Neural crest cell (in vitro differentiated cells): Measurements from ENCODE around the gene CHAMP1. TPM values are rescaled to one million over a fixed set of nuclear protein-coding genes. Genes with fewer than 3 reads are reported as not detected.
A peak's percentile ranks its signal among the peaks of the same experiment; 100 is the strongest.

Experiments used
- DNase-seq: peaks from one replicate; pipeline ENCODE4 v3.0.0; 2021; ENCODE audit warnings: low read depth, mixed read lengths, low spot score
- H3K27ac Mint-ChIP-seq: one replicate; pipeline ENCODE4 v1.8.0; 2021; ENCODE audit warnings: mild to moderate bottlenecking, mixed read lengths; ENCODE audit not compliant: unreplicated experiment
- H3K27me3 Mint-ChIP-seq: 2 replicates; pipeline ENCODE4 v1.8.0; 2021; ENCODE audit warnings: low read depth, mild to moderate bottlenecking, mixed read lengths
- H3K36me3 Mint-ChIP-seq: 2 replicates; pipeline ENCODE4 v1.8.0; 2021; ENCODE audit warnings: low read depth, mild to moderate bottlenecking, mixed read lengths
- H3K4me1 Mint-ChIP-seq: 2 replicates; pipeline ENCODE4 v1.8.0; 2021; ENCODE audit warnings: mixed read lengths
- H3K4me3 Mint-ChIP-seq: one replicate; pipeline ENCODE4 v1.8.0; 2021; ENCODE audit warnings: mild to moderate bottlenecking, mixed read lengths
- H3K9me3 Mint-ChIP-seq: 2 replicates; pipeline ENCODE4 v1.8.0; 2021; ENCODE audit warnings: mixed read lengths
- long read RNA-seq: library from polyadenylated mRNA; unstranded; transcript quantifications from one replicate; pipeline ENCODE4 v2.0.0, GENCODE V29; 2020
- total RNA-seq: library from RNA; stranded (reverse); gene quantifications from 2 replicates; pipeline ENCODE4 v1.2.1, GENCODE V29; 2021
- TF ChIP-seq, protein P1 (sequence below): fragments of 200-600 bp; sonication (generic); conservative IDR thresholded peaks from 2 replicates; pipeline ENCODE4 v1.5.0; 2021; ENCODE audit warnings: antibody characterized with exemption, mild to moderate bottlenecking

The CHAMP1 gene, protein sequence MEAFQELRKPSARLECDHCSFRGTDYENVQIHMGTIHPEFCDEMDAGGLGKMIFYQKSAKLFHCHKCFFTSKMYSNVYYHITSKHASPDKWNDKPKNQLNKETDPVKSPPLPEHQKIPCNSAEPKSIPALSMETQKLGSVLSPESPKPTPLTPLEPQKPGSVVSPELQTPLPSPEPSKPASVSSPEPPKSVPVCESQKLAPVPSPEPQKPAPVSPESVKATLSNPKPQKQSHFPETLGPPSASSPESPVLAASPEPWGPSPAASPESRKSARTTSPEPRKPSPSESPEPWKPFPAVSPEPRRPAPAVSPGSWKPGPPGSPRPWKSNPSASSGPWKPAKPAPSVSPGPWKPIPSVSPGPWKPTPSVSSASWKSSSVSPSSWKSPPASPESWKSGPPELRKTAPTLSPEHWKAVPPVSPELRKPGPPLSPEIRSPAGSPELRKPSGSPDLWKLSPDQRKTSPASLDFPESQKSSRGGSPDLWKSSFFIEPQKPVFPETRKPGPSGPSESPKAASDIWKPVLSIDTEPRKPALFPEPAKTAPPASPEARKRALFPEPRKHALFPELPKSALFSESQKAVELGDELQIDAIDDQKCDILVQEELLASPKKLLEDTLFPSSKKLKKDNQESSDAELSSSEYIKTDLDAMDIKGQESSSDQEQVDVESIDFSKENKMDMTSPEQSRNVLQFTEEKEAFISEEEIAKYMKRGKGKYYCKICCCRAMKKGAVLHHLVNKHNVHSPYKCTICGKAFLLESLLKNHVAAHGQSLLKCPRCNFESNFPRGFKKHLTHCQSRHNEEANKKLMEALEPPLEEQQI
- 63.5 and 63.9 TPM in 2 replicates for total RNA-seq
- long read RNA-seq, partial matches to known transcripts: 0 of 3 reads
- long read RNA-seq, other reads (novel, unspliced or antisense): 1 of 3 reads

- Mint-ChIP-seq H3K9me3 (no peaks in the 10 kb centered on the region), H3K4me3 (peak within 1 kb of the TSS; percentile 92), H3K4me1 (peaks cover 46% of the 10 kb centered on the region), H3K36me3 (peaks cover 7% of the 10 kb centered on the region), H3K27ac (peak within 1 kb of the TSS; percentile 83), H3K27me3 (no peaks in the 10 kb centered on the region)
- TF ChIP-seq, protein P1, sequence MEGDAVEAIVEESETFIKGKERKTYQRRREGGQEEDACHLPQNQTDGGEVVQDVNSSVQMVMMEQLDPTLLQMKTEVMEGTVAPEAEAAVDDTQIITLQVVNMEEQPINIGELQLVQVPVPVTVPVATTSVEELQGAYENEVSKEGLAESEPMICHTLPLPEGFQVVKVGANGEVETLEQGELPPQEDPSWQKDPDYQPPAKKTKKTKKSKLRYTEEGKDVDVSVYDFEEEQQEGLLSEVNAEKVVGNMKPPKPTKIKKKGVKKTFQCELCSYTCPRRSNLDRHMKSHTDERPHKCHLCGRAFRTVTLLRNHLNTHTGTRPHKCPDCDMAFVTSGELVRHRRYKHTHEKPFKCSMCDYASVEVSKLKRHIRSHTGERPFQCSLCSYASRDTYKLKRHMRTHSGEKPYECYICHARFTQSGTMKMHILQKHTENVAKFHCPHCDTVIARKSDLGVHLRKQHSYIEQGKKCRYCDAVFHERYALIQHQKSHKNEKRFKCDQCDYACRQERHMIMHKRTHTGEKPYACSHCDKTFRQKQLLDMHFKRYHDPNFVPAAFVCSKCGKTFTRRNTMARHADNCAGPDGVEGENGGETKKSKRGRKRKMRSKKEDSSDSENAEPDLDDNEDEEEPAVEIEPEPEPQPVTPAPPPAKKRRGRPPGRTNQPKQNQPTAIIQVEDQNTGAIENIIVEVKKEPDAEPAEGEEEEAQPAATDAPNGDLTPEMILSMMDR: peak; percentile 13
- DNase-seq: peak; percentile 94
These were observed at the start of gene CHAMP1 for GRCh38 chr13:114314074-114314912. Gene CHAMP1 (plus strand): TSS chr13:114314503. CDS start chr13:114323843, 9,340 bp downstream.

GRCh38 chr13:114264886-114265611 is 49.3 kb upstream of the CHAMP1 start:
- no peak for DNase-seq
- TF ChIP-seq, protein P1: no peak
- Mint-ChIP-seq H3K4me1 (no peaks in the 10 kb centered on the region), H3K36me3 (peaks cover 20% of the 10 kb centered on the region), H3K4me3 (no peak overlapping the region), H3K27ac (no peak overlapping the region), H3K9me3 (no peaks in the 10 kb centered on the region), H3K27me3 (no peaks in the 10 kb centered on the region)

DNA sequence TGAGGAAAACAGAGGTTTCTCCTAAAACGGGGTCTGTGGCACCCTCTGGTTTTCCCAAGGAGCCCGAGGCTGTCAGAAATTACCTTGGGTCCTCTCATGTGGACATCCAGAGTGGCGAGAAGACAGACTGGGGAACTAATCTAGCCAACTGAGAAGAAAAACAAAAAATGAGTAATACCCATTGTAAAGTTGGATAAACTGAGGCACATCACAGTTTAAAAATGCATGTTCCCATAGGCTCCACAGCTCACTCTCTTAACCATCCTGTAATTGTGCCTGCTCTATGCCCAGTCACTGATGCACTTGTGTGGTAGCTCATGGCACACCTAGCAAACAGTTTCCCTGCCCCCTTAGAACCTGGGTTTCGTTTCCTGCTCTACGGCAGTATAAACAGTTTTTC is 48.1 kb upstream of the CHAMP1 start:
- no peak overlapping the region for H3K4me3 Mint-ChIP-seq
- H3K27ac Mint-ChIP-seq: no peak overlapping the region
- TF ChIP-seq, protein P1: no peak
- H3K36me3 Mint-ChIP-seq: peaks cover 26% of the 10 kb centered on the region
- H3K4me1 Mint-ChIP-seq: no peaks in the 10 kb centered on the region
- no peaks in the 10 kb centered on the region for H3K27me3 Mint-ChIP-seq
- no peaks in the 10 kb centered on the region for H3K9me3 Mint-ChIP-seq
- DNase-seq: no peak

GRCh38 chr13:114268344-114269280 is 45.7 kb upstream of the CHAMP1 start:
- DNase-seq: no peak
- TF ChIP-seq, protein P1: no peak
- no peaks in the 10 kb centered on the region for H3K4me1 Mint-ChIP-seq
- no peak overlapping the region for H3K4me3 Mint-ChIP-seq
- H3K27me3 Mint-ChIP-seq: no peaks in the 10 kb centered on the region
- no peak overlapping the region for H3K27ac Mint-ChIP-seq
- peaks cover 37% of the 10 kb centered on the region for H3K36me3 Mint-ChIP-seq
- no peaks in the 10 kb centered on the region for H3K9me3 Mint-ChIP-seq
